HepG2 (cell line): Measurements from ENCODE around the gene GRIN2C. TPM values are rescaled to one million over a fixed set of nuclear protein-coding genes. Genes with fewer than 3 reads are reported as not detected.

Source experiments
- AKAP8 ChIP-seq: sonication (generic); formaldehyde crosslinking; IDR thresholded peaks from 2 replicates; pipeline ENCODE4 v1.5.1; 2020; ENCODE audit warnings: mild to moderate bottlenecking, missing genetic modification reagents
- GFI1 ChIP-seq: sonication (generic); formaldehyde crosslinking; IDR thresholded peaks from 2 replicates; pipeline ENCODE4 v1.5.0; 2020; ENCODE audit warnings: missing genetic modification reagents, mild to moderate bottlenecking, borderline replicate concordance
- KDM3A ChIP-seq: IDR thresholded peaks from 2 replicates; pipeline ENCODE4 v1.6.1; 2018; ENCODE audit warnings: low read depth, missing compliant biosample characterization
- MED1 ChIP-seq: sonication (generic); formaldehyde crosslinking; IDR thresholded peaks from 2 replicates; pipeline ENCODE4 v1.4.0; 2020; ENCODE audit warnings: missing genetic modification reagents
- NAIF1 ChIP-seq: sonication (generic); formaldehyde crosslinking; IDR thresholded peaks from 2 replicates; pipeline ENCODE4 v1.5.0; 2020; ENCODE audit warnings: mild to moderate bottlenecking, missing genetic modification reagents, borderline replicate concordance
- NFIB ChIP-seq: sonication (generic); formaldehyde crosslinking; IDR thresholded peaks from 2 replicates; pipeline ENCODE4 v1.9.0; 2021; ENCODE audit warnings: missing genetic modification reagents, mild to moderate bottlenecking, borderline replicate concordance
- PHF8 ChIP-seq: sonication (generic); formaldehyde crosslinking; IDR thresholded peaks from 2 replicates; pipeline ENCODE4 v1.5.0; 2020; ENCODE audit warnings: missing genetic modification reagents
- SETDB1 ChIP-seq: sonication (generic); formaldehyde crosslinking; IDR thresholded peaks from 2 replicates; pipeline ENCODE4 v1.5.1; 2020; ENCODE audit warnings: missing genetic modification reagents, mild to moderate bottlenecking, borderline replicate concordance
- SRSF1 ChIP-seq: fragments of 200-400 bp; formaldehyde crosslinking; optimal IDR thresholded peaks from 2 replicates; pipeline ENCODE3; 2017; ENCODE audit warnings: mild to moderate bottlenecking, low read depth, low read length, moderate library complexity
- TCF7 ChIP-seq: sonication (generic); IDR thresholded peaks from 2 replicates; pipeline ENCODE4 v1.6.1; 2016; ENCODE audit warnings: antibody characterized with exemption, low read depth
- TSC22D2 ChIP-seq: sonication (generic); formaldehyde crosslinking; IDR thresholded peaks from 2 replicates; pipeline ENCODE4 v1.5.1; 2020; ENCODE audit warnings: missing genetic modification reagents, mild to moderate bottlenecking, borderline replicate concordance
- ZBTB3 ChIP-seq: sonication (generic); formaldehyde crosslinking; IDR thresholded peaks from 2 replicates; pipeline ENCODE4 v1.4.0; 2020; ENCODE audit warnings: low read depth, mild to moderate bottlenecking, moderate library complexity, missing genetic modification reagents, borderline replicate concordance
- ZNF33B ChIP-seq: sonication (generic); formaldehyde crosslinking; IDR thresholded peaks from 2 replicates; pipeline ENCODE4 v1.5.1; 2020; ENCODE audit warnings: mild to moderate bottlenecking, missing genetic modification reagents
- ZNF530 ChIP-seq: sonication (generic); formaldehyde crosslinking; IDR thresholded peaks from 2 replicates; pipeline ENCODE4 v1.5.0; 2020; ENCODE audit warnings: low read depth, mild to moderate bottlenecking, missing genetic modification reagents
- ZNF615 ChIP-seq: sonication (generic); formaldehyde crosslinking; IDR thresholded peaks from 2 replicates; pipeline ENCODE4 v1.5.0; 2020; ENCODE audit warnings: mild to moderate bottlenecking, missing genetic modification reagents, borderline replicate concordance
- ZNF782 ChIP-seq: sonication (generic); formaldehyde crosslinking; IDR thresholded peaks from 2 replicates; pipeline ENCODE4 v1.4.0; 2020; ENCODE audit warnings: missing genetic modification reagents, mild to moderate bottlenecking, borderline replicate concordance
- polyA plus RNA-seq, 8 experiments: library from polyadenylated mRNA; depleted of rRNA in 3 of 8; stranded (reverse) in 7 of 8; unstranded in 1 of 8; fragments of >200 nt; fragmentation: Illumina TruSeq in 4 of 8; extraction: Trizol in 4 of 8; gene quantifications; 2 replicates each; pipeline versions ENCODE4 v1.2.1 to v1.2.3, GENCODE V29; 2011 to 2016; ENCODE audit warnings: low read depth in 4 of 8, missing spikeins in 1 of 8, mixed read lengths in 1 of 8; ENCODE audit not compliant: insufficient read depth in 1 of 8
- total RNA-seq, 5 experiments: library from RNA; depleted of rRNA; stranded (reverse); fragments of >200 nt; fragmentation: Illumina TruSeq; extraction: Trizol; gene quantifications; 2 replicates each; pipeline ENCODE4 v1.2.3, GENCODE V29; 2016; ENCODE audit warnings: low read depth in 1 of 5
- TF ChIP-seq, protein P1 (sequence below): sonication (generic); formaldehyde crosslinking; IDR thresholded peaks from 2 replicates; pipeline ENCODE4 v1.4.0; 2020; ENCODE audit warnings: missing genetic modification reagents, borderline replicate concordance
- TF ChIP-seq, protein P2 (sequence below), 2 experiments: sonication (generic) in 1 of 2; formaldehyde crosslinking in 1 of 2; IDR thresholded peaks; 2 replicates each; pipeline versions ENCODE4 v1.6.1 to v1.9.0; 2014 to 2022; ENCODE audit warnings: antibody characterized with exemption in 1 of 2, borderline replicate concordance in 1 of 2, inconsistent platforms in 1 of 2, low read depth in 1 of 2, missing genetic modification reagents in 1 of 2
- TF ChIP-seq, protein P3 (sequence below): sonication (generic); formaldehyde crosslinking; IDR thresholded peaks from 2 replicates; pipeline ENCODE4 v1.9.0; 2021; ENCODE audit warnings: missing genetic modification reagents, borderline replicate concordance

Gene GRIN2C
- total and polyA plus RNA-seq, 2 of the 13 experiments (the other 11 are each of a cell fraction or from before 2014, with no cell fraction given): 0.03 to 0.11 TPM

DNA sequence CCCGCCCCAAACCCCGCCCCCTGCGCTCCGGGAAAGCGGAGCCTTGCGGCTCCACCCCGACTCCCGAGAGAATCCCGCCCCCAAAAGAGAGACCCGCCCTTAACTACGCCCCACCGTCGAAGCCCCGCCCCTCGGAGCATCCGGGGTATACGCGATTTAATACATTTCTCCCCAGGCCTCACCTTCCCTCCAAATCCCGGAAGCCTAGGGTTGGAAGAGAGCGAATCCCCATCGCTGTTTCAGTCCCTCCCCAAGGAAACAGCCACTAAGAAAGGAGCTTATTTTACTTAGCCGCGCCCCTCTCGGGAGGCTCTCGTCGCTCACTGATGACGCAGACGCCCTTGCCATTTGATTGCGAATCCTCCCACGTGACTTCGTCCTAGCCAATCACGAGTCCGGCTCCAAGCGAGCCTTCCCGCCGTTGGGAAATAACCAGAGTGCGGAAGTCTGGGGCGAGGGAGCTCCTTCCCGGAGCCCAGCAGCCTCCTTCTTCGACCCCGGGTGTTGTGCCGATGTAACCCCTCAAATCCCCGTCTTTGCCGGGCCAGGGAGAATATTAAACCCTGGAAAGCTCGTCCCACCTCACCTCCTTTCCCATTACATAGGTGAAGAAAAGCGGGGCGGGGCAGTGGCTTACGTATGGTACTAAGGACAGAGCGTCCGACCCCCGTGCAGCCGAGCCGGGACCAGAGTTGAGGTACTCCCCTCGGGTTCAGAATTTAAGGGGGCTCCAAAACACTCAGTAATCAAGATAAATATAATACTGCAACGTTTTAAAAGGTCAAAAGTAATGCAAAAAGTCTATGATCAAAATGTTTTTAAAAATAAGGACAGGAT is 13.6 kb upstream of the GRIN2C start (continued):
- no peak for TF ChIP-seq ZBTB3 (CRISPR knock-in tag)
- peak; percentile 70 for TF ChIP-seq PHF8
- TF ChIP-seq, protein P1, sequence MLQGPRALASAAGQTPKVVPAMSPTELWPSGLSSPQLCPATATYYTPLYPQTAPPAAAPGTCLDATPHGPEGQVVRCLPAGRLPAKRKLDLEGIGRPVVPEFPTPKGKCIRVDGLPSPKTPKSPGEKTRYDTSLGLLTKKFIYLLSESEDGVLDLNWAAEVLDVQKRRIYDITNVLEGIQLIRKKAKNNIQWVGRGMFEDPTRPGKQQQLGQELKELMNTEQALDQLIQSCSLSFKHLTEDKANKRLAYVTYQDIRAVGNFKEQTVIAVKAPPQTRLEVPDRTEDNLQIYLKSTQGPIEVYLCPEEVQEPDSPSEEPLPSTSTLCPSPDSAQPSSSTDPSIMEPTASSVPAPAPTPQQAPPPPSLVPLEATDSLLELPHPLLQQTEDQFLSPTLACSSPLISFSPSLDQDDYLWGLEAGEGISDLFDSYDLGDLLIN (CRISPR knock-in tag): no peak
- TF ChIP-seq NFIB (CRISPR knock-in tag): no peak
- TF ChIP-seq TCF7: no peak
- TF ChIP-seq ZNF782 (CRISPR knock-in tag): no peak
- no peak for TF ChIP-seq GFI1 (CRISPR knock-in tag)
- no peak; the same call in 1 of the 2 replicates for TF ChIP-seq NAIF1 (CRISPR knock-in tag)
- no peak for TF ChIP-seq SETDB1 (CRISPR knock-in tag)
- TF ChIP-seq, protein P2, sequence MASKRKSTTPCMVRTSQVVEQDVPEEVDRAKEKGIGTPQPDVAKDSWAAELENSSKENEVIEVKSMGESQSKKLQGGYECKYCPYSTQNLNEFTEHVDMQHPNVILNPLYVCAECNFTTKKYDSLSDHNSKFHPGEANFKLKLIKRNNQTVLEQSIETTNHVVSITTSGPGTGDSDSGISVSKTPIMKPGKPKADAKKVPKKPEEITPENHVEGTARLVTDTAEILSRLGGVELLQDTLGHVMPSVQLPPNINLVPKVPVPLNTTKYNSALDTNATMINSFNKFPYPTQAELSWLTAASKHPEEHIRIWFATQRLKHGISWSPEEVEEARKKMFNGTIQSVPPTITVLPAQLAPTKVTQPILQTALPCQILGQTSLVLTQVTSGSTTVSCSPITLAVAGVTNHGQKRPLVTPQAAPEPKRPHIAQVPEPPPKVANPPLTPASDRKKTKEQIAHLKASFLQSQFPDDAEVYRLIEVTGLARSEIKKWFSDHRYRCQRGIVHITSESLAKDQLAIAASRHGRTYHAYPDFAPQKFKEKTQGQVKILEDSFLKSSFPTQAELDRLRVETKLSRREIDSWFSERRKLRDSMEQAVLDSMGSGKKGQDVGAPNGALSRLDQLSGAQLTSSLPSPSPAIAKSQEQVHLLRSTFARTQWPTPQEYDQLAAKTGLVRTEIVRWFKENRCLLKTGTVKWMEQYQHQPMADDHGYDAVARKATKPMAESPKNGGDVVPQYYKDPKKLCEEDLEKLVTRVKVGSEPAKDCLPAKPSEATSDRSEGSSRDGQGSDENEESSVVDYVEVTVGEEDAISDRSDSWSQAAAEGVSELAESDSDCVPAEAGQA (IDR thresholded peaks at IDR 0.05; ENCODE audit: low read depth): peak; percentile 86
- TF ChIP-seq, protein P2 (CRISPR knock-in tag; IDR thresholded peaks at IDR 0.05; ENCODE audit: borderline replicate concordance): no peak
- TF ChIP-seq ZNF530 (CRISPR knock-in tag): no peak
- TF ChIP-seq ZNF615 (CRISPR knock-in tag): no peak
- TF ChIP-seq ZNF33B (CRISPR knock-in tag): no peak
- TF ChIP-seq KDM3A: no peak
- TF ChIP-seq AKAP8: no peak
- TF ChIP-seq SRSF1: peak; percentile 60
- TF ChIP-seq, protein P3, sequence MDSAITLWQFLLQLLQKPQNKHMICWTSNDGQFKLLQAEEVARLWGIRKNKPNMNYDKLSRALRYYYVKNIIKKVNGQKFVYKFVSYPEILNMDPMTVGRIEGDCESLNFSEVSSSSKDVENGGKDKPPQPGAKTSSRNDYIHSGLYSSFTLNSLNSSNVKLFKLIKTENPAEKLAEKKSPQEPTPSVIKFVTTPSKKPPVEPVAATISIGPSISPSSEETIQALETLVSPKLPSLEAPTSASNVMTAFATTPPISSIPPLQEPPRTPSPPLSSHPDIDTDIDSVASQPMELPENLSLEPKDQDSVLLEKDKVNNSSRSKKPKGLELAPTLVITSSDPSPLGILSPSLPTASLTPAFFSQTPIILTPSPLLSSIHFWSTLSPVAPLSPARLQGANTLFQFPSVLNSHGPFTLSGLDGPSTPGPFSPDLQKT (CRISPR knock-in tag): no peak
- TF ChIP-seq MED1: no peak; the same call in 1 of the 2 replicates
- no peak for TF ChIP-seq TSC22D2
